SW 1271 (cell line): Measurements from ENCODE around the gene SVIL.
"Not testable (repeated sequence)": the region's sequence is repeated elsewhere in the genome, so short reads cannot be mapped to it uniquely, and the experiment has no call there.

Source experiments
- DNase-seq, 2 experiments: peaks; one replicate each; lab custom pipeline; 2025; lab: John Stamatoyannopoulos, UW

The SVIL gene

GRCh38 chr10:29620112-29620690 lies 14.6 kb downstream of the SVIL start:
- no peak for DNase-seq

- DNase-seq: no peak
Measured at GRCh38 chr10:29619241-29619669, 15.5 kb downstream of the SVIL start.

DNA sequence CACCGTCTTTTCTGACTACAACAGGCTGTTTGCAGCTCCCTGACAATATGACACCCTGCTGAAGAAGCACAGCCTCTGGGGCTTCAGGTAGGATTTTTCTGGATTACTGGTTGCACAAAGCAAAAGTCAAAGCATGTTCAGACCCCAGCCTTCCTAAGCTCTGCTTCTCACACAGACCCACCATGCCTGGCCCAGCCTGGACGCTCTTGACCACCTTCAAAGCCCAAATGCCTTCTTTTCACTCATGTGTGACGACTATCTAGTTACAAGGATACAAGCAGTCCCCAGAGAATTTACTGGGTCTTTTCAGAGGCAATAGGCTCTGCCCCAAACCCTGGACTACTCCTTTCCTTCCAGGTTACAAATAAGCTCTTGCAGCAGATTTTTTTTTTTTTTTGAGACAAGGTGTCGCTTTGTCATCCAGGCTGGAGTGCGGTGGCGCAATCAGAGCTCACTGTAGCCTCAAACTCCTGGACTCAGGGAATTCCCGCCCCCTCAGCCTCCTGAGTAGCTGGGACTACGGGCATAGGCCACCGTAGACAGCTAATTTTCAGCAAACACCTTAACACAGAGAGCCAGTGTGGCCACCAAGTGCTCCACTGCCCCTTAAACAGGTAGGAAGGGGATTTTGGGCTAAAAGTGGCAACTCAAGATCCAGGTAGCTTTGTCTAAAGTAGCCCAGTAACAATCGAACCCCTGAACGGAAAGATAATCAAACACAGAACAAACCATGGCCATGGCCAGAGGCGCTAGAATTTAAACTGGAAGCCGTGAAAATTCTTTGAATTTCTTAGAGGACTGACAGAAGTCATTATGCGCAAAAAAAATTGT lies 16.2 kb downstream of the SVIL start:
- DNase-seq: no peak

DNA sequence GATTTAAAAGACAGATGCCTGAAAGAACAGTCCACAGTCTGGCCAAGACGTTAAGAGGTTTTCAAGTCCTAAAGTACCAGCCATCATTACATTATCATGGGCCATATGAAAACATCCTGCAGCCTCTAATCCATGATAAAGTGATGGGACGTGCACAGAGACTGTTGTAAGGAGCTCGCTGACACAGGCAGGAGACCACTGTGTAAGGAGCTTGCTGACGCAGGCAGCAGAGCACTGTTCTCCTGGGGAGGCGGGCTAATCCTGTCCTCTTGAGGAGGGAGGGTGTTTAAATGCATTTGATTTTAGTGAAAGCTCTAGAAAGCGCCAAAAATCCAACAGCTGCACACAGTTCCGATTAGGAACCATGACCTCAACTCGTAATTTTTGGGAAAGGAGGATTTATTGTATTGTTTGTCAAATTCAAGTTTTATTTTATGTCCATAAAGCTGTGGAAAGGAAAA lies 16.9 kb downstream of the SVIL start:
- no peak for DNase-seq

DNA sequence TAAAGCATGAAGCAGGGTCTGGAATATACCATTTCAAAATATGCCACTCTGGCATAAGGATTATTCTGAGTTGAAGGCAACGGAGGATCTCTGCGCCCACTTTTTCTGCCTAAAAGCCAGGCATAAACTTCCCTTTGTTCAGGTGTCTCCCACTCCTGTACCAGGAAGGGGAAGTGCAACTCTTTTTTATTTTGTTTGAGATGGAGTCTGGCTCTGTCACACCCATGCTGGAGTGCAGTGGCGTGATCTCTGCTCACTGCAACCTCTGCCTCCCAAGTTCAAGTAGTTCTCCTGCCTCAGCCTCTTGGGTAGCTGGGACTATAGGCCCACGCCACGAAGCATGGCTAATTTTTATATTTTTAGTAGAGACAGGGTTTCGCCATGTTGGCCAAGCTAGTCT lies 18.2 kb downstream of the SVIL start:
- no peak for DNase-seq

- no peak for DNase-seq
Measured at GRCh38 chr10:29615195-29615594, 19.6 kb downstream of the SVIL start.

GRCh38 chr10:29614289-29614688 lies 20.5 kb downstream of the SVIL start:
- not testable (repeated sequence) for DNase-seq

- no peak for DNase-seq
Measured at GRCh38 chr10:29613791-29614190, 21.0 kb downstream of the SVIL start.

GRCh38 chr10:29613196-29613595 lies 21.6 kb downstream of the SVIL start:
- DNase-seq: no peak

DNA sequence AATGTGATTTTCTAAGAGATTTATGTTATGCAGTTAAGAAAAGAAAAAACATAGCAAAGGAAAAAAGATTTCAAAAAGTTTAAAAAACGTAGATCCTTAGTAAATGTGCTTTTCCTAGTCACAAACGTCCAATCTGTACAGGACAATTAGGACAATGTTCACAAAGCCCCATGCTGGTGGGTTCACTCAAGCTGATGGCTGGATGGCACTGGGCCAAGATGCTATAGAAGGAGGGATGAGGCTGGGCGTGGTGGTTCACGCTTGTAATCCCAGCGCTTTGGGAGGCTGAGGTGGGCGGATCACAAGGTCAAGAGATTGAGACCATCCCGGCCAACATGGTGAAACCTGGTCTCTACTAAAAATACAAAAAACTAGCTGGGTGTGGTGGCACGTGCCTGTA lies 22.1 kb downstream of the SVIL start:
- DNase-seq: no peak

GRCh38 chr10:29611781-29612381 lies 22.9 kb downstream of the SVIL start:
- DNase-seq: no peak

- no peak for DNase-seq
Measured at GRCh38 chr10:29610876-29611647, 23.7 kb downstream of the SVIL start.

DNA sequence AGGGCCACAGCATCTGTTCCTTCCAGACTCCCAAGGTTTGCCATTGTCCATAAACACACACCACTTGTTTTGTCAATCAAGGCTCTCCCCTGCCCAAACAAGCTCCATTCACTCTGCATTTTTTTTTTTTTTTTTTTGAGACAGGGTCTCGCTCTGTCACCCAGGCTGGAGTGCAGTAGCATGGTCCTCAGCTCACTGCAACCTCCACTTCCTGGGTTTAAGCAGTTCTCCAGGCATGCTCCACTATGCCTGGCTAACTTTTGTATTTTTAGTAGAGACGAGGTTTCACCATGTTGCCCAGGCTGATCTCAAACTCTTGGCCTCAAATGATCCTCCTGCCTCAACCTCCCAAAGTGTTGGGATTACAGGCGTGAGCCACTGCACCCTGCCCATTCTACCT lies 24.4 kb downstream of the SVIL start:
- not testable (repeated sequence) for DNase-seq

DNA sequence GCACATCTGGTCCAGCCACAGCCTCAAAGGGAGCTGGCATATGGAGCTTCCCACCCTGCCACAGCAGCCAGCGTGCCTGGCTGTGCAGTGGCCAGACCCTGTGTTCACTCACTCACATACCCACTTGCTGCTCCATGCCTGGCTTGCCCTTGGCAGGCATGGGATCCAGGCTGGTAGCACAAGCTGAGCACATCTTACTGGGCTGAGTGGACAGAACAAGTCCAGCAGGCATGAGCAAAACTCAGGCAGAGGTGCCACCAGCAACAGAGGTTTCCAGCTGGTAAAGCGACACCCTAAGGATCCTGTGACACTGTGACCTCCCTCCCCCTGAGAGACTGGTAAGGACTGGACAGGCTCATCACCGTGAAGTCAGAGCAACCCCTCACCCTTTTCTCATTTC lies 25.1 kb downstream of the SVIL start:
- DNase-seq: no peak

- no peak for DNase-seq
Measured at GRCh38 chr10:29608476-29609301, 26.1 kb downstream of the SVIL start.

GRCh38 chr10:29608062-29608461 lies 26.7 kb downstream of the SVIL start:
- no peak for DNase-seq

DNA sequence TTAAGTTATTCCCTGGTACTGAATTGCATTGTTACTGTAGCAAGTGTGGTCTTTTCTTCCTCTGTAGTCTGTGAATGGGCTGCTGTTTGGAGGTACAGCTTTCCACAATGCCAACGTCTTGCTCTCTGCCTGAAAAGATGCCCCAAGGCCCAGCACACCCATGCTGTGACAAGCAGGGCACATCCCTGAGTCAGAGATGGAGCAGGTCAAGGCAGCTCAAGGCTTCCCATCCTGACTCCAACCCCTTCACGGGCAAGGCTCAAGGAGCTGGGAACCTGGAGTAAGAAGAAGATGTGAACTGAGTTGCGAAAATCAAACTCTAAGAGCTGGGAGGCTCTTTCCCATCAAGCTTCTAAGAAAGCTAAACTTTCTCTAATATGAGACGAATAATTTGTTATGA lies 27.2 kb downstream of the SVIL start:
- DNase-seq: no peak

- not testable (repeated sequence) for DNase-seq
Measured at GRCh38 chr10:29606693-29607092, 28.1 kb downstream of the SVIL start.

- DNase-seq: no peak
Measured at GRCh38 chr10:29604291-29604825, 30.4 kb downstream of the SVIL start.

DNA sequence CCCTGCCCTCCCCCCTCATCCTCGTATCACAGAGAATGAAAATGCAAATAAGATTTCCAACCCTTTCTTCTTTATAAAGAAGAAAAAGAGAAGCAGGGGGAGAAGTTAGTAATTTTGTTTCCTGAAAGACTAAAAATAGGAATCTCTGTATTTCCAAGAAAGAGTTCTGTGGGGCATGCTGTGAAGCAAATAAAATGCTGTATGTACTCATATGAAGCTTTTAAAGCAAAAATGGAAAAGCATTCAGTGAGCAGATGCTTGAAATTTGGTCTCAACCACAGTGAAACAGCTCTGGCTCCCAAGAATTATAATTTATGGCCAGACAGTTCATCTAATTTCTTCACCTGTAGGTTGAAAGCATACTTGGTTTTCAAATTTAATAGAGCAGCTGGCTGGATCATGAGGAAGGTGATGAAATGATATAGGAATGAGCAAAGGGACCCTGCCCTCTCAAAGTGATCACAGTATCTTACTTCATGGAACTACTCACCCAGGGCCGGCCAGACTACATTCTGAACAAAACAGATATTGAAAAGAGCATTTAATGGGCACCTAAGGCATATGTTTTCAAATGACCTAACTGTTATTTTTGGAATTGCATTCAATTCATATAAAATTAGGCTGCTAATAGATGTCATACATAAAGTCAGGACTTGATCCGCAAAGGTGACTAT lies 31.4 kb downstream of the SVIL start:
- DNase-seq: no peak

- no peak for DNase-seq
Measured at GRCh38 chr10:29600821-29601220, 34.0 kb downstream of the SVIL start.
